Bronchial epithelial cell (primary cell): Measurements from ENCODE around the gene EED. TPM values are rescaled to one million over a fixed set of nuclear protein-coding genes. Genes with fewer than 3 reads are reported as not detected.
"Not testable (repeated sequence)": the region's sequence is repeated elsewhere in the genome, so short reads cannot be mapped to it uniquely, and the experiment has no call there.

Source experiments
- DNase-seq: peaks from one replicate; pipeline ENCODE4 v3.0.0-alpha.2; 2010; ENCODE audit warnings: low read depth
- FAIRE-seq: peaks from 2 replicates; lab custom pipeline; 2011; peaks lifted over from hg19 to GRCh38; lab: Jason Lieb, UNC
- H3K27me3 ChIP-seq: 2 replicates; pipeline ENCODE4 v1.5.1; 2011; ENCODE audit warnings: low read length; ENCODE audit not compliant: control insufficient read depth, insufficient read depth
- H3K36me3 ChIP-seq: 2 replicates; pipeline ENCODE4 v1.5.1; 2011; ENCODE audit warnings: low read length; ENCODE audit not compliant: control insufficient read depth, insufficient read depth
- H3K4me3 ChIP-seq: 2 replicates; pipeline ENCODE4 v1.5.1; 2011; ENCODE audit warnings: mild to moderate bottlenecking, low read depth, low read length, control low read depth
- CTCF ChIP-seq: IDR thresholded peaks from 2 replicates; pipeline ENCODE4 v1.5.1; 2011; ENCODE audit warnings: mild to moderate bottlenecking, moderate library complexity, low read length, control low read depth, inconsistent platforms; ENCODE audit not compliant: insufficient read depth, severe bottlenecking
- total RNA-seq: library from RNA; depleted of rRNA; stranded (reverse); fragments of >200 nt; gene quantifications from 2 replicates; pipeline ENCODE4 v1.2.1, GENCODE V29; 2014

Gene EED
- total RNA-seq, 1 donor from 2014 or later, result 13.7 TPM

- H3K4me3 ChIP-seq, result peak overlapping the region; percentile 70
- DNase-seq (no peak), FAIRE-seq (no peak)
- no peaks in the 10 kb centered on the region for H3K36me3 ChIP-seq
- no peaks in the 10 kb centered on the region for H3K27me3 ChIP-seq
- no peak for TF ChIP-seq CTCF
These were observed 58.7 kb downstream of the EED start for GRCh38 chr11:86303257-86303656.

- not testable (repeated sequence) for DNase-seq, H3K36me3 ChIP-seq, H3K27me3 ChIP-seq, H3K4me3 ChIP-seq, FAIRE-seq
These were observed 64.2 kb downstream of the EED start for GRCh38 chr11:86308710-86309109.

GRCh38 chr11:86313793-86314192 lies 69.2 kb downstream of the EED start:
- FAIRE-seq, result no peak
- DNase-seq, result peak; percentile 27
- no peak for TF ChIP-seq CTCF
- Histone ChIP-seq H3K36me3 (no peaks in the 10 kb centered on the region), H3K27me3 (no peaks in the 10 kb centered on the region), H3K4me3 (no peak overlapping the region)

GRCh38 chr11:86314636-86315035 lies 70.1 kb downstream of the EED start:
- TF ChIP-seq CTCF, result no peak
- Histone ChIP-seq H3K27me3 (no peaks in the 10 kb centered on the region), H3K4me3 (no peak overlapping the region), H3K36me3 (no peaks in the 10 kb centered on the region)
- DNase-seq (no peak), FAIRE-seq (no peak)

Other genes with a start within 250 kb of the EED start
- gene PICALM, start 175.7 kb upstream of the EED start, total RNA-seq, result 196 and 203 TPM in 2 replicates
- 48.2 and 63.1 TPM in 2 replicates for gene HIKESHI, start 57.5 kb downstream of the EED start, total RNA-seq
- 0.53 and 0.64 TPM in 2 replicates for gene CCDC81, start 130.1 kb downstream of the EED start, total RNA-seq